Esophagus squamous epithelium (tissue), 5 donors: Measurements from ENCODE around the gene CHD1L. TPM values are rescaled to one million over a fixed set of nuclear protein-coding genes. Genes with fewer than 3 reads are reported as not detected.
A peak's percentile ranks its signal among the peaks of the same experiment; 100 is the strongest.

Experiments used
- DNase-seq: peaks from one replicate; lab custom pipeline; 2025; lab: John Stamatoyannopoulos, UW
- H3K27ac ChIP-seq, 4 donors: fragments of 200-600 bp; sonication (generic); one replicate each; pipeline ENCODE4 v1.5.1; 2016 to 2019; ENCODE audit warnings: mild to moderate bottlenecking in 1 of 4
- H3K27me3 ChIP-seq, 4 donors: fragments of 200-600 bp; sonication (generic); 1 replicate in 3 of 4; 2 replicates in 1 of 4; pipeline versions ENCODE4 v1.5.1 to v1.6.0; 2017 to 2021; ENCODE audit warnings: antibody characterized with exemption in 1 of 4
- H3K36me3 ChIP-seq, 3 donors: fragments of 200-600 bp; sonication (generic); one replicate each; pipeline ENCODE4 v1.5.1; 2016 to 2019
- H3K4me1 ChIP-seq, 3 donors: fragments of 200-600 bp; sonication (generic); one replicate each; pipeline ENCODE4 v1.5.1; 2017 to 2019
- H3K4me3 ChIP-seq, 4 donors: fragments of 200-600 bp; sonication (generic); 1 replicate in 3 of 4; 2 replicates in 1 of 4; pipeline ENCODE4 v1.5.1; 2016 to 2019; ENCODE audit warnings: mild to moderate bottlenecking in 2 of 4, moderate library complexity in 1 of 4
- H3K9me3 ChIP-seq, 3 donors: fragments of 200-600 bp; sonication (generic); one replicate each; pipeline ENCODE4 v1.5.1; 2016 to 2019
- CTCF ChIP-seq, 6 experiments: fragments of 450-650 bp in 4 of 6; fragments of 200-600 bp in 2 of 6; sonication (generic) in 2 of 6; IDR thresholded peaks; one replicate each; pipeline ENCODE4 v1.5.1; 2016 to 2019; ENCODE audit warnings: antibody characterized with exemption in 6 of 6, mild to moderate bottlenecking in 4 of 6, moderate library complexity in 4 of 6
- POLR2A ChIP-seq, 4 donors: fragments of 450-650 bp; IDR thresholded peaks; one replicate each; pipeline ENCODE4 v1.6.1; 2017; ENCODE audit warnings: antibody characterized with exemption in 4 of 4, mild to moderate bottlenecking in 4 of 4, moderate library complexity in 3 of 4
- WGBS, 2 donors: methylation state at CpG; one replicate each; pipeline ENCODE4 v1.1.5; 2018; 5-methylcytosine and 5-hydroxymethylcytosine counted together
- intact Hi-C: fragments of 100-400 bp; cut with DNase I; formaldehyde crosslinking; loops from one replicate; pipeline ENCODE4 v1.15.0; 2022
- total RNA-seq, 4 donors: library from RNA; depleted of rRNA; stranded (reverse); fragments of >200 nt; gene quantifications; one replicate each; pipeline ENCODE4 v1.1.0, GENCODE V29; 2016
- donor health status: DM: yes; HTN: yes; CAD: no.

The CHD1L gene
- total RNA-seq, 4 donors from 2014 or later = 6.7 to 24.2 (median 18.4) TPM

GRCh38 chr1:147235822-147236221 lies 6.7 kb upstream of the CHD1L start:
- 71 to 93% methylated on average over 1 of the region's 1 CpG for WGBS, 2 donors
- Histone ChIP-seq H3K4me3 (no peak overlapping the region), H3K36me3 (no peaks in the 10 kb centered on the region), H3K27ac (no peak overlapping the region), H3K27me3 (no peaks in the 10 kb centered on the region), H3K9me3 (no peaks in the 10 kb centered on the region), H3K4me1 (peaks cover 7 to 23% (median 12%) of the 10 kb centered on the region in 3 donors)
- intact Hi-C loops = no loop called here
- DNase-seq = no peak
- TF ChIP-seq CTCF (IDR thresholded peaks at IDR 0.05) (no peak), POLR2A (IDR thresholded peaks at IDR 0.05) (no peak)

GRCh38 chr1:147236448-147236847 lies 6.0 kb upstream of the CHD1L start:
- no peak for DNase-seq
- no peaks in the 10 kb centered on the region for H3K9me3 ChIP-seq
- no peak overlapping the region for H3K4me3 ChIP-seq
- WGBS, 2 donors = no CpG with 5 or more reads among the region's 2 CpGs
- intact Hi-C loops = no loop called here
- H3K36me3 ChIP-seq = no peaks in the 10 kb centered on the region
- H3K27ac ChIP-seq = no peak overlapping the region
- H3K27me3 ChIP-seq = no peaks in the 10 kb centered on the region
- TF ChIP-seq CTCF (IDR thresholded peaks at IDR 0.05) = no peak
- H3K4me1 ChIP-seq = peaks cover 7 to 23% (median 12%) of the 10 kb centered on the region in 3 donors

- WGBS, 2 donors = 39 to 47% methylated on average over 2 to 3 of the region's 3 CpGs
- H3K9me3 ChIP-seq = no peaks in the 10 kb centered on the region
- no peak overlapping the region for H3K4me3 ChIP-seq
- H3K36me3 ChIP-seq = no peaks in the 10 kb centered on the region
- intact Hi-C loops = no loop called here
- H3K27me3 ChIP-seq = no peaks in the 10 kb centered on the region
- TF ChIP-seq POLR2A (IDR thresholded peaks at IDR 0.05) (no peak), CTCF (IDR thresholded peaks at IDR 0.05) (no peak)
- no peak for DNase-seq
- H3K4me1 ChIP-seq = peaks cover 11 to 28% (median 12%) of the 10 kb centered on the region in 3 donors
- H3K27ac ChIP-seq = peak overlapping the region in 1 of 4 donors; percentile 33
These were observed 5.3 kb upstream of the CHD1L start for GRCh38 chr1:147236959-147237791.

- Histone ChIP-seq H3K4me3 (no peak overlapping the region), H3K27me3 (no peaks in the 10 kb centered on the region), H3K4me1 (peaks cover 11 to 30% (median 12%) of the 10 kb centered on the region in 3 donors), H3K9me3 (no peaks in the 10 kb centered on the region), H3K36me3 (no peaks in the 10 kb centered on the region), H3K27ac (no peak overlapping the region)
- DNase-seq = no peak
- TF ChIP-seq CTCF (IDR thresholded peaks at IDR 0.05) (no peak), POLR2A (IDR thresholded peaks at IDR 0.05) (no peak)
- intact Hi-C loops = no loop called here
- WGBS, 2 donors = 32 to 34% methylated on average over 3 of the region's 3 CpGs
These were observed 4.2 kb upstream of the CHD1L start for GRCh38 chr1:147238053-147238902.
